MM.1S (cell line): ENCODE data around the gene DEDD.

Source experiments
- CTCF ChIP-seq: fragments of 300-600 bp; sonication (generic); IDR thresholded peaks from 2 replicates; pipeline ENCODE4 v1.5.1; 2016; ENCODE audit warnings: antibody characterized with exemption, low read length, mixed read lengths
- EZH2 ChIP-seq: fragments of 300-600 bp; sonication (generic); optimal IDR thresholded peaks from 2 replicates; pipeline ENCODE3; 2017; ENCODE audit warnings: low read depth, mild to moderate bottlenecking, antibody characterized with exemption, low read length, mixed read lengths

DNA sequence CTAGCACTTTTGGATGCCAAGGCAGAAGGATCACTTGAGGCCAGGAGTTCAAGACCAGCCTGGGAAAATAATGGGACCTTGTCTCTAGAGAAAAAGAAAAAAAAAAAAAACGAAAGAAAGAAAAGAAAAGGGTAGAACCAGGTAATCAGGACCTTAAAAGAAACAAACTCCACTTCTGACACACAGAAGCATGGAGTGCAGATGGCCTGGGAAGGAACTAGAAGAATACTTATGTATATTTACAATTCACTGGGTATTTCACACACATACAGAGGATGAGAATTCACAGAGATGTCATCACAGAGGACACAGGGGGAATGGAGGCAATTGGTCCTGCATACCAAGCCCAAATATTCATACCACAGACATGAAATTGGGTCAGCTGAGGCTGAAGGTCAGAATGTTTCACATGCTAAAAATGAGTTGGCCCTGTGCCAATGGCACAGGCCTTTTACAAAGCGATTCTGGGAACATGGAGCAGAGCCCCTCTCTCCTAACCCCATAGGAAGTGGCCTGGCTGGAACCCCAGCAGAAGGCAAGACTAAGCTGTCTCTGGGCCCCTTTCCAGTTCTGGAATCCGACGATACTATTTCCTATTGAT is 40.4 kb upstream of the DEDD start:
- no peak for TF ChIP-seq CTCF
- TF ChIP-seq EZH2: no peak
